Occipital lobe (tissue), 2 donors: Measurements from ENCODE around the gene GPR37L1. TPM values are rescaled to one million over a fixed set of nuclear protein-coding genes. Genes with fewer than 3 reads are reported as not detected.
A peak's percentile ranks its signal among the peaks of the same experiment; 100 is the strongest.
"Not testable (repeated sequence)": the region's sequence is repeated elsewhere in the genome, so short reads cannot be mapped to it uniquely, and the experiment has no call there.

Source experiments
- DNase-seq: peaks from one replicate; lab custom pipeline; 2025; lab: John Stamatoyannopoulos, UW
- total RNA-seq: library from RNA; depleted of rRNA; stranded (reverse); fragments of >200 nt; gene quantifications from one replicate; pipeline ENCODE4 v1.2.3, GENCODE V29; 2014

The GPR37L1 gene
- total RNA-seq, 1 donor from 2014 or later, result 1.1 TPM

DNA sequence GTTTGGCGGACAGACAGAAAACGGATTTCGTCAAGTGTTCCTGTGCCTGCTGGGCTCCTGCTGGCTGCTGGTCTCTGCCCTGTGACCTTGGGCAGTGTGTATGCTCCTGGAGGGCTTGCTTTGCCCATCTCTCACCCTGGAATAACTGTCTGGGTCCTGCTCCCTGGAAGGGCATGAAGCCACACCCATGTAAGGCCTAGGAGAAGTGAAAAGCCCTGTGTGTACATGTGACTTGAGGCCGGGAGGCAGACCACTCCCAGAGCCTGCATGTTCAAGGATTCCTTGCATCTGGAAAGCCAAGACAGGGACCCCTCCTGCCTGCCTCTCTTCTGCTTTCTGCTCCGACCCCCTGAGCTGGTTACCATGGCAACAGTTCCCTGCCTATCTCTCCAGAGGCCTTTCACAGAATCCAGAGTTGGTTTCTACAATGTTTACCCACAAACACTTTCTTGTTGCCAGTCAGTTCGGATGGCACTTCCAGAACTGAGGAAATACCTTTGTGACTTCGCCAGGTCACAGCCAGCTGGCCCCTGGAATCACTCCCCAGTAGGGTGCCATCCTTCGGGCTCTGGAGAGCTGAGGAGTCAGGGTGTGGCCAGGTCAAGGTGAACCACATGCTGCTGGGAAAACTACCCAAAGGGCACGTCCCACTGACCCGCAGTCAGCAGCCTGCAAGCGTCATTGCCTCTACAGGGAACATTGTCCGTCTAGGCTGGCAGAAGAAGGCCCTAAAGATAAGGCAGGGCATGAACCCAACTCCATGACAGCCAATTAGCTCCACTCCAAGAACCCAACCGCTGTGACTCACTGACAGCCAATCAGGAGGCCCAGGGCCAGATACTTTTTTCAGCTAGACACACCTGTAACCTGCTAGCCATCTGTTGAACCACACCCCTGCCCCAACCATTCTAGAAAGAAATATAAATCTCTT, 14.7 kb upstream of the GPR37L1 start:
- DNase-seq, result no peak

DNA sequence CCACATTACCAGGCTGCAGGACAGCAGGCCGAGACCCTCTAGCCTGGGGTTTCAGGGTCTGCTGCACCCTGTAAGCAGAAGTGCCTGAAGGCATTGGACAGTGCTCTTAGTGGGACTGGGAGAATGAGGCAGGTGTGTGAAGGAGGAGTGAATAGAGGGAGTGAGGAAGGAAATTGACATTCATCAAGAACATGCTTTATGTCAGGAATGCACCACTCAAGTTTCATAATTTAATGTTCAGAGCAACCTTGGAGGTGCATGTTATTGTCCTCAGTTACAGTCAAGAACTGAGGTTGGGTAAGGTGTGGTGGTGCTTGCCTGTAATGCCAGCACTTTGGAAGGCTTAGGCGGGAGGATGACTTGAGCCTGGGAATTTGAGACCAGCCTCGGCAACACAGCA, 11.7 kb upstream of the GPR37L1 start:
- DNase-seq, result no peak

DNA sequence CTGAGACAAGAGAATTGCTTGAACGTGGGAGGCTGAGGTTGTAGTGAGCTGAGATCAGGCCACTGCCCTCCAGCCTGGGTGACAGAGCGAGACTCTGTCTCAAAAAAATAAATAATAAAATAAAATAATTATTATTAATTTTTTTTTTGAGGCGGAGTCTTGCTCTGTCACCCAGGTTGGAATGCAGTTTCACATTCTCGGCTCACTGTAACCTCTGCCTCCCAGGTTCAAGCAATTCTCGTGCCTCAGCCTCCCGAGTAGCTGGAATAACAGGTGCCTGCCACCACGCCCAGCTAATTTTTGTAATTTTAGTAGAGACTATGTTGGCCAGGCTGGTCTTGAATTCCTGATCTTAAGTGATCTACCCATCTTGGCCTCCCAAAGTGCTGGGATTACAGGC, 11.1 kb upstream of the GPR37L1 start:
- DNase-seq, result not testable (repeated sequence)

DNA sequence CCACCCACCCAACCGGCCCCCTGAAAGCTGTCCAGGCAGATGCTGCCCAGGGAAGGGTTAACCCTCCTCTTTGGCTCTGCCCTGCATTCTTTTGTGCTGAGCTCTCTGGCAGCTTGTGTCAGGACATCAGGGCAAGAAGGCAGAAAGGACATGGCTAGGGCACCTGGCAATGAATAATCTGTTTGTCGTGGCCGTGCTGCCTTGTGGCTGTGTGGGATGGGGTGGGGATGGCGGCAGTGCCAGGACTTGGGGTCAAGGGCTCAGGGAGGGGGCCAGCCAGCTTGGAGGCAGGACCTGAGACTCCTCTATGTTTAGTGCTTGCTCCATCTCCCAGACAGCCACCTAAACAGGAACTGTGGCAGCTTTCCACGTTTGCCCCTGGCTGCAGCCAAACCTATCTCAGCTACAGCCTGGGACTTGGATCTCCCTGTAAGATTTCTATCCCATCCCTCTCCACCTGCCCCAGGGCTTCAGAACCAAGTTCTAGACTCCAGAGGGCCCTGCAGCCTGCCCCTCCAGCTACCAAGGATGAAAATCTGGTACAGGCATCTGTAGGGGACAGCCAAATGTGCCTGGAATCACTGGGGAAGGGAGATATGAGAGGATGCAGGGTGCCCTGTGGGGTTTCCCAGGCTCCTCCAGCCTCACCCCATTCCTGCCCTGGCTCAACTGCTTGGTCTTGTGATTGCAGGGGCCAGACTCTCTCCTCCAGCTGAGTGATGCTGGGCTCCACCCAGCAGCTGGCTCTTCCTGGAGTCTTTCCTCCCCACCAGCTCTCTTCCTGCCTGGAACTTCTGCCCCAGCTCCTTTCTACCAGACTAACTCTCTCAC, 9.6 kb upstream of the GPR37L1 start:
- no peak for DNase-seq

DNA sequence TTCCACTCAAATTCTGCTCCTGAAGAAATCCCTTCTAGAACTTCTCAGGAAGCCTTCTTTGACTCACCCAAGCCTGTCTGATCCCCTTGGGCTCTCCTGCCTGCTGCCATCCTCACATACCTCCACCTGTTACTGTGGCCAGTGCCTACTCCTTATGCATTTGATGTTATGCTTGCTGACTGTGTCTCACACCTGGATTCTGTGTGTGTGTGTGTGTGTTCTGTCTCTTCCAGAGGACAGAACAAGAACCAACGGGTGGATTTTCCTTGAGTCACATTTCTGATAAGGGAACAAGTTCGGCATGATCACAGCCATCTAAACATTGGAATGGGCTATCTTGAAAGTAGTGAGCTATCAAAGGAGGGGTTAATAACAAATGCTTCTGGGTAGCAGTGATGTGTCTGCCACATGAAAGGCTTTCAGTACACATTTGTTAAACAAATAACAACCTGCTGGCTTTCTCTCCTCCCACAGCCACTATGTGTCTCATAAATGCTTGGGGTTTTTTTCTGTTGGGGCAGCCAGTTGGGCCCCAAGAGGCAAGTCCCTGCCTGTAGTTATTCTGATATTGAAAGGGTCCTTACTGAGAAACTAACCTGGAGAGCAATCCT, 8.9 kb upstream of the GPR37L1 start:
- DNase-seq, result no peak

DNA sequence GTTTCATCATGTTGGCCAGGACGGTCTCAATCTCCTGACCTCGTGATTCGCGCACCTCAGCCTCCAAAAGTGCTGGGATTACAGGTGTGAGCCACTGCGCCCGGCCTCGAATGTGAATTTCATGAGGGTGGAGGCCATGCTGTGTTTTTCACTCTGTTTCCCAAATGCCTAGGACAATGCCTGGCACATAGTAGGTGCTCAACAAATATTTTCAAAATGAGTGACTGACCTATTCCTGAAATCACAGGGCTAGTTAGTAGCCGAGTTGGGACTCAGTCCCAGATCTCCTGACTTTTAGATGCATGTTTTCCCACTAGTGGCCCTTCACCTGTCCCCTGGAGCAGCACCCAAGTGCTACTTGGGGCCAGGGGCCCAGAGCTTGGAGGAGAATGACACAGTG, 6.4 kb upstream of the GPR37L1 start:
- no peak for DNase-seq

DNA sequence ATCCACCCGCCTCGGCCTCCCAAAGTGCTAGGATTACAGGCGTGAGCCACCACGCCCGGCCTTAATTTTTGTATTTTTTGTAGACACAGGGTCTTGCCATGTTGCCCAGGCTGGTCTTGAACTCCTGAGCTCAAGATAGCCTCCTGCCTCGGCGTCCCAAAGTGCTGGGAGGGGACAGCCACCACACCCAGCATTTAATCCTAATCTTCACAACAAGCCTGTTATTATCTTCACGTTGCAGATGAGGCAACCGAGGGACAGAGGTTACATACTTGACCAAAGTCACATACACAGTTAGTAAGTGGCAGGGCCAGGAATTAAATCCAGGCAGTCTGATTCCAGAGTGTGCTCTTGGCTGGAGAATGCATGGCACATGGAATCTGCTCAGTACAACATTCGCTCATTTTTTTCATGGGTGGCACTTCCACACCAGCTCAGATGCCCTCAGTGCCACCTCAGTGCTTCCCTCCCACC, 4.8 kb upstream of the GPR37L1 start:
- DNase-seq, result no peak

DNA sequence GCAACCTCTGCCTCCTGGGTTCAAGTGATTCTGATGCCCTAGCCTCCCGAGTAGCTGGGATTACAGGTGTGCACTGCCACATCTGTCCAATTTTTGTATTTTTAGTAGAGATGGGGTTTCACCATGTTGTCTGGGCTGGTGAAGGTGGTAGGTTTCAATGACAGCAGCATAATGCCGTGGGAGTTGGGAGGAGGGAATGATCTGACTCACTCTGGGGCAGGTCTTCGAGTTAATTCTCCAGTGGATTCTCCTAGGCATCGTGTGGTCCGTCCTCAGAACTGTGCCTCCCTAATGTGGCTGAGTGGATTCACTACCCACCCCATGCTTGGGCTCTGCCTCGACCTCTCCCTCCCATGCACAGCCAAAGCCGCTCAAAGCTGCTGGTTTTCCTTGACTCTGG, 1.7 kb upstream of the GPR37L1 start:
- DNase-seq, result no peak

DNA sequence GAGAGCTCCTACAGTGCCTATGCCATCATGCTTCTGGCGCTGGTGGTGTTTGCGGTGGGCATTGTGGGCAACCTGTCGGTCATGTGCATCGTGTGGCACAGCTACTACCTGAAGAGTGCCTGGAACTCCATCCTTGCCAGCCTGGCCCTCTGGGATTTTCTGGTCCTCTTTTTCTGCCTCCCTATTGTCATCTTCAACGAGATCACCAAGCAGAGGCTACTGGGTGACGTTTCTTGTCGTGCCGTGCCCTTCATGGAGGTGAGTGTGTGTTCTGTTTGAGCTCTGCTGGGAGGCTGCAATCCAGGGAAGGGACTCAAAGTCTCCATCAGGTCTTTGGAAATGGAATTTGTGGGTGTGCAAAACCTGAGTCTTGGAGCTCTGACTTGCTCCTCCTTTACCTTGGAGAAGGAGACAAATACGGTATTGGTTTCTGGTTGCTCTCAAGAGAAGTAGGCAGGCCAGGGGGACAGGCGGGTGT, 658 bp downstream of the GPR37L1 start:
- no peak for DNase-seq

DNA sequence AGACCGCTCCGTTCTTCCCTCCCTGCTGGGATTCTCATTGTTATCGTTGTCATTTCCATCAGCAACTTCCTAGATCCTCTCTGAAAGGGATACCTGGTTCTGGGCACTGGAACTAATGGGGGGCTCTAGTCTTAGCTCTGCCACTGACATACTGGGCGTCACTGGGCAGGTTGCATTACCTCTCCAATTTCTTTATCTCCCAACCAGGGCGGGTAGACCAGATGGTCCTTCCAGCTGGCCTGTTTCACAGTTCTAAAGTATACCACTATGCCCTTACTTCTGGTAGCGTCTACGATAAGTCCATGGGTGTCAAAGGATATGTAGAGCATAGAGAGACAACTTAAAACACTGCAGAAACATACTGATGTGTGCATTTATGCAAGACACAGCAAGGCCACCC, 1.4 kb downstream of the GPR37L1 start:
- no peak for DNase-seq

DNA sequence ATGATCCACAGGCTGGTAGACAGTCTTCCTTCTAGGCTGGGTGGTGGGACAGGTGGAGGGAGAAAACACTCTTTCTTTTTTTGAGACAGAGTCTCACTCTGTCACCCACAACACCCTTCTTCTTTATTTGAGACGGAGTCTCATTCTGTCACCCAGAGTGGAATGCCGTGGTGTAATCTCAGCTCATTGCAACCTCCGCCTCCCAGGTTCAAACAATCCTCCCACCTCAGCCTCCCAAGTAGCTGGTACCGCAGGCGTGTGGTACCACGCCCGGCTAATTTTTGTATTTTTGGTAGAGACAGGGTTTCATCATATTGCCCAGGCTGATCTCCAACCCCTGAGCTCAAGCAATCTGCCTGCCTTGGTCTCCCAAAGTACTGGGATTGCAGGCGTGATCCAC, 2.9 kb downstream of the GPR37L1 start:
- no peak for DNase-seq

DNA sequence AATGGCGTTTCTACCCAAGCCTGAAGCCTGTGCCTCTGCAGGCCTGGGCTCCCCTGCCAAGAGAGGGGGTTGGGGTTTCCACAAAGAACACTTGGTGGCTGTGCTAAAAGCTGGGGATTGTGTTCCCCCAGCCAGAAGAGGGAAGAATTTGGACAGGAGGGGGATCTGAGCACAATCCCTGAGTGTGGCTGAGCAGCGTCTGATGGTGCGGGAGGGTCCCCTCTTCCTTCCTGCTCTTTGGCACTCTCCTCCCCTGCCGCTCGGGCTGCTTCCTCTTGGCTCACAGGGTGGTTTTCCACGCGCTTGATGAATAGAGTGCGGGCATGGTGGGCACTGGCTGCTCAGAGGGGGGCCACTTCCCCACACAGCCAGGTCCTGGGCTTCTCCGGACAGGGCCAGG, 3.7 kb downstream of the GPR37L1 start:
- DNase-seq, result no peak

DNA sequence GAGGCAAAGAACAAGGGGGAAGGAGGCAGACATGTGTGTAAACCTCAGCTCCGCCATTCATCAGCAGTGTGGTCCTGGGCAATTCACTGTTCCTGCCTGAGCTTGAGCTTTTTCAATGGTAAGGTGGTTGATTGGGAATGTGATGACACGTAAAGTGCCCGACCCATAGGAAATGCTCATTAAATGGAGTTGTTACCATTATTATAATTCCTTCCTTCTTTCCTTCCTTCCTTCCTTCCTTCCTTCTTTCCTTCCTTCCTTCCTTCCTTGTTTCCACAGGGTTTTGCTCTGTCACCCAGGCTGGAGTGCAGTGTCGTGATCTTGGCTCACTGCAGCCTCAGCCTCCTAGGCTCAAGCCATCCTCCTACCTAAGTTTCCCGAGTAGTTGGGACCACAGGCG, 4.3 kb downstream of the GPR37L1 start:
- no peak for DNase-seq

DNA sequence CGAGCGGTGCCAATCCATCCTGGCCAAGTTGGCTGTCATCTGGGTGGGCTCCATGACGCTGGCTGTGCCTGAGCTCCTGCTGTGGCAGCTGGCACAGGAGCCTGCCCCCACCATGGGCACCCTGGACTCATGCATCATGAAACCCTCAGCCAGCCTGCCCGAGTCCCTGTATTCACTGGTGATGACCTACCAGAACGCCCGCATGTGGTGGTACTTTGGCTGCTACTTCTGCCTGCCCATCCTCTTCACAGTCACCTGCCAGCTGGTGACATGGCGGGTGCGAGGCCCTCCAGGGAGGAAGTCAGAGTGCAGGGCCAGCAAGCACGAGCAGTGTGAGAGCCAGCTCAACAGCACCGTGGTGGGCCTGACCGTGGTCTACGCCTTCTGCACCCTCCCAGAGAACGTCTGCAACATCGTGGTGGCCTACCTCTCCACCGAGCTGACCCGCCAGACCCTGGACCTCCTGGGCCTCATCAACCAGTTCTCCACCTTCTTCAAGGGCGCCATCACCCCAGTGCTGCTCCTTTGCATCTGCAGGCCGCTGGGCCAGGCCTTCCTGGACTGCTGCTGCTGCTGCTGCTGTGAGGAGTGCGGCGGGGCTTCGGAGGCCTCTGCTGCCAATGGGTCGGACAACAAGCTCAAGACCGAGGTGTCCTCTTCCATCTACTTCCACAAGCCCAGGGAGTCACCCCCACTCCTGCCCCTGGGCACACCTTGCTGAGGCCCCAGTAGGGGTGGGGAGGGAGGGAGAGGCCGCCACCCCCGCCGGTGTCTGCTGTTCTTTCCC, 5.3 kb downstream of the GPR37L1 start:
- no peak for DNase-seq

DNA sequence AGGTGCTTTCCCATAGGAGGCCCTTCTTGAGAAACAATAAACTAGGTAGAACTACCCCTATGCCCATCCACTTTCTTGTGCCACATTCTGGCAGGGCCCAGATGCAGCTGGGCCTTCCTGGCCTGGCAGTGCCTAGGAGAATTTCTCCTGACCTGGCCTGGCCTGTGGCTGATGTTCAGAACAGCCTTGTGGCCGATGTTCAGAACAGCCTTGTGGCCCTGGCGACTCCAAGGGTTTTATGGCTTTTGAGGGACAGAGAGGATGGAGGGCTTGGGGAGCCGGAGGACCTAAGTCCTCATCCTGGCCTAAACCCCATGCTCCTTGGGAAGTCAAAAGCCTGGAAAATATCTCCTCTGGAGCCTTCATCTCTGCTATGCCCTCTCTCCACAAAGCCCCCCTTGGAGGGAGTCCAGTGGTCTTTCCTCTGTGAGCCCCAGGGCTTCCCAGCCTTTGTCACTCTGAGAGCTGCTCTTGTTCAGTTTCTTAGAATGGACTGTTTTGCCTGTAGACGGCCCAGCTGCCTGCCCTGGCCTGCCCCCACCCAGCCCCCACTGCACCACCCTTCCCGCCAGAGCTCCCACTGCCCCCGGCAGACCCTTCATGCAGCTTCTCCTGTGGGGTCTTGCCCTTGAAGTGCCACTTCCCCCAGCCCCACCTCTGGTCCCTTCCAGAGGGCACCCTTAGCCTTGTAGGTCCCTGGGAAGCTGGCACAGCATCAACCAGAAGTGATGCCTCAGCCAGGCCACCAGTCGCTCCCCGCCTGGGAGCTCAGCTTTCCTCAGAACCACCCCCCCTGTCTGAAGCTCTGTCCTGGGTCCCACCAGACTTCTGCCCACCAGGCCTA, 7.0 kb downstream of the GPR37L1 start:
- DNase-seq, result no peak

DNA sequence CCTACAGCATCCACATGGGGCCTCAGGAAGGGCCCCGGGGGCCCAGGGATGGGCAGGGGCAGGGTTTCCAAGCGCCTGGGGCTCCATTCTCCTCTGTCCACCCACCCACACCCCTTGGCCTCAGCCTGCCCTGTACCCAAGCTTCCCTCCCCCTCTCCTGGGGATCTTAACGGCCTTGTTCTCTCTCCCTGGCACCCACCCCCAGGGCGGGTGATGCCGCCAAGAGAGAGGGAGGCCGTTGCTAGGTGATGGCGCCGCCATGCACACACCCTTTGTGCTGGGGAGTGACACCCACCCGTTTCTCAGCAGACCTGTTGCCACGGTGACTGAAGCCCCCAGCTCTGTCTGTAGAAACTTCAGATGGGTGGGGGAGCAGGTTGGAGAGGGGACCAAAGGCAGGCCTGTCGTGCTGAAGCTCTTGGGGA, 7.6 kb downstream of the GPR37L1 start:
- DNase-seq, result peak; percentile 80

DNA sequence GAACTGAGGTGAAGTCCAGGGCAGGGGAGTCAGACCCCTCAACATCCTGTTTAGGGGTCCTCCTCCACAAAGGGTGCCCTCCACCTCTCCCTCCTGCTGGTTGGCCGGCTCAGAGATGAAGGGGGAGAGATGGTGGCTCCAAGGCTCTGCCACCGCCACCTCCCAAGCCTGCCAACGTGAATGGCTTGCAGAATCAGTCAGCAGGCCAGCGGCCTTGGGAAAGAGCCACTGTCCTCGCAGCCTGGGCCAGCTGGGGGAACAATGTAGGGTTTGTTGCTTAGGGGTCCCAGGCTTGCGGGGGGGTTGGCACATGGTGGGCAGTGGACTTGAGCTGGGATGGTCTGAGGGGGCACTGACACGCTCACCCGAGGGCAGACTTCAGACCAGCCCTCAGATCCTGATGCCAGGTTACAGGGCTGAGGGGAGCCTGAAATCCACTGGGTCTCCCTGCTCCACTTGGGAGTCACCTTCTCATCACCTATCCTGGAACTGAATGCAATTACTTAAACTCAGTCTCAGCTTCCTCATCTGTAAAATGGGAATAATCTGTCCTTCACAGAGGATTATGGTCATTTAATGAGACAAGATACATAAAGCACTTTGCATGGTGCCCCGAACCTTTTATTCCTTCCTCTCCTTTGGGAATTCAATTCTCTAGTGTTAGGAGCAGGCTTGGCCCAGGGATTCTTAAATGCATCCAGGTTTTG, 8.3 kb downstream of the GPR37L1 start:
- DNase-seq, result peak; percentile 78

DNA sequence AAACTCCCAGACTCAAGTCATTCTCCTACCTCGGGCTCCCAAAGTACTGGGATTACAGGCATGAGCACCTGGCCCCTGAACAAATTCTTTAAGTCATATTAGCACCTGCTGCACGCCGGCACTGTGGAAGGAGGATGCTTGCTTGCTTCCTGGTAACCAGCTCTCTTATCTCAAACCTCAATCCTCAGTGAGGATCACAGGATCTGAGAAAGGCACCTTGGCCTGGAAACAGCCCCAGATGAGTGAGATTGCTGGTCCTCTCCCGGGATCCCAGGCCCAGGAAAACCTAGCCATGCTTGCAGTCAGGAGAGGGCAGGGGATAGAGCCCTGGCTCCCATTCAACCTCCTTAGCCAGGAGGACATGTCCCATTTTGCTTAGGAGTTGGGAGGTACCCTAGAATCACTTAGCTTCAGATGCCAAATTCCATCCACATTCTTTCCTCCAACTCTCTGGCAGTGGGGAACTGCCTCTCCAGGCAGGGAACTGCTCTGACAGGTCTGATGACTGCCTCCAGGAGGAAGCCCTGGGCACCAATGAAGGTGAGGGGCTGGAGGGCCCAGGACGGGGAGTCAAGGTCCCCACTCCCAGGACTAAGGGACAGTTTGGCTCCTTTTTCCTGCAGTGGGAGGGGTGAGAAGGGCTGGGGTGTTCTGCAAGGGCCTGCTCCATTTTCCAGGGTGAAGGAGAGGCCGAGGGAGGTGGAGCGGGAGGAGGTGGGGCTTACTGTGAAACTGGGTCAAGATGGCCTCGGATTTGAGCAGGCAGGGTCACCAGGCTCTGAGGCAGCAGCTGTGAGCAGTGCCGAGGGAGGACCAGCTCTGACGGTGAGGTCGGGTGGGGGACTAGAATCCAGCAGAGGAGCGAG, 9.5 kb downstream of the GPR37L1 start:
- DNase-seq, result peak; percentile 47
